HG02870 (cell line): ENCODE measurements around the gene RAD51B.

Experiments
- ATAC-seq: cut with Tn5 transposase; IDR thresholded peaks from one replicate; pipeline ENCODE4 v1.9.1; 2021; ENCODE audit warnings: mild to moderate bottlenecking, moderate library complexity; ENCODE audit not compliant: unreplicated experiment

Gene RAD51B

GRCh38 chr14:68739701-68740100 lies 920.1 kb downstream of the RAD51B start:
- ATAC-seq = no peak

- no peak for ATAC-seq
Observed at GRCh38 chr14:68740788-68741476, 921.4 kb downstream of the RAD51B start.

GRCh38 chr14:68741477-68741791 lies 921.9 kb downstream of the RAD51B start:
- no peak for ATAC-seq

GRCh38 chr14:68741839-68742470 lies 922.4 kb downstream of the RAD51B start:
- ATAC-seq = peak; percentile 79

- ATAC-seq = no peak
Observed at GRCh38 chr14:68744613-68745012, 925.0 kb downstream of the RAD51B start.

- no peak for ATAC-seq
Observed at GRCh38 chr14:68747393-68747792, 927.8 kb downstream of the RAD51B start.

- ATAC-seq = no peak
Observed at GRCh38 chr14:68748260-68748659, 928.7 kb downstream of the RAD51B start.

- ATAC-seq = no peak
Observed at GRCh38 chr14:68748691-68749090, 929.1 kb downstream of the RAD51B start.

GRCh38 chr14:68749487-68750475 lies 930.2 kb downstream of the RAD51B start:
- ATAC-seq = no peak

- no peak for ATAC-seq
Observed at GRCh38 chr14:68752271-68753006, 932.9 kb downstream of the RAD51B start.

GRCh38 chr14:68753690-68754089 lies 934.1 kb downstream of the RAD51B start:
- no peak for ATAC-seq

- ATAC-seq = no peak
Observed at GRCh38 chr14:68755016-68755353, 935.4 kb downstream of the RAD51B start.

- ATAC-seq = no peak
Observed at GRCh38 chr14:68756000-68756481, 936.5 kb downstream of the RAD51B start.

GRCh38 chr14:68756734-68757133 lies 937.2 kb downstream of the RAD51B start:
- ATAC-seq = no peak

GRCh38 chr14:68757618-68758081 lies 938.1 kb downstream of the RAD51B start:
- no peak for ATAC-seq

- no peak for ATAC-seq
Observed at GRCh38 chr14:68758301-68758700, 938.7 kb downstream of the RAD51B start.

- no peak for ATAC-seq
Observed at GRCh38 chr14:68759017-68759560, 939.5 kb downstream of the RAD51B start.

- ATAC-seq = no peak
Observed at GRCh38 chr14:68759937-68760336, 940.4 kb downstream of the RAD51B start.

- no peak for ATAC-seq
Observed at GRCh38 chr14:68760761-68761160, 941.2 kb downstream of the RAD51B start.

- ATAC-seq = no peak
Observed at GRCh38 chr14:68761391-68761790, 941.8 kb downstream of the RAD51B start.
